ENCODE measurements around the gene PRIM1.

GRCh38 chr12:56722832-56723231 lies 29.3 kb downstream of the PRIM1 start:
- no peak for TF ChIP-seq ZNF565 (CRISPR knock-in tag; conservative IDR thresholded peaks at IDR 0.05; ENCODE audit: low read depth)
- no peak for TF ChIP-seq PATZ1 (CRISPR knock-in tag; IDR thresholded peaks at IDR 0.05; ENCODE audit: borderline replicate concordance)
- no peak for TF ChIP-seq ZFP3 (CRISPR knock-in tag; IDR thresholded peaks at IDR 0.05)
- no peak for TF ChIP-seq RARB (CRISPR knock-in tag; IDR thresholded peaks at IDR 0.05)
- TF ChIP-seq GLIS3 (CRISPR knock-in tag; IDR thresholded peaks at IDR 0.05) = no peak
- TF ChIP-seq CREB5 (CRISPR knock-in tag; IDR thresholded peaks at IDR 0.05; ENCODE audit: low read depth) = no peak
- TF ChIP-seq ZFP30 (CRISPR knock-in tag; IDR thresholded peaks at IDR 0.05) = no peak
- no peak for TF ChIP-seq CSRNP3 (CRISPR knock-in tag; IDR thresholded peaks at IDR 0.05)
- TF ChIP-seq POU6F1 (CRISPR knock-in tag; IDR thresholded peaks at IDR 0.05; ENCODE audit: borderline replicate concordance, low read depth) = no peak
- TF ChIP-seq ZC3H10 (CRISPR knock-in tag; IDR thresholded peaks at IDR 0.05) = no peak
- TF ChIP-seq PPARA (CRISPR knock-in tag; IDR thresholded peaks at IDR 0.05; ENCODE audit: borderline replicate concordance) = no peak
- no peak for TF ChIP-seq CSDC2 (CRISPR knock-in tag; IDR thresholded peaks at IDR 0.05)
